Pulmonary artery endothelial cell (primary cell): ENCODE measurements around the gene ADPRHL1. TPM values are rescaled to one million over a fixed set of nuclear protein-coding genes. Genes with fewer than 3 reads are reported as not detected.
"Not testable (repeated sequence)": the region's sequence is repeated elsewhere in the genome, so short reads cannot be mapped to it uniquely, and the experiment has no call there.

Experiments
- DNase-seq: peaks from one replicate; pipeline ENCODE4 v3.0.0-alpha.2; 2011; ENCODE audit warnings: low read depth, low spot score
- total RNA-seq: library from RNA; depleted of rRNA; stranded (reverse); fragments of >200 nt; gene quantifications from 2 replicates; pipeline ENCODE4 v1.2.3, GENCODE V29; 2014

ADPRHL1 gene
- total RNA-seq, 1 donor from 2014 or later: 0.20 TPM

DNA sequence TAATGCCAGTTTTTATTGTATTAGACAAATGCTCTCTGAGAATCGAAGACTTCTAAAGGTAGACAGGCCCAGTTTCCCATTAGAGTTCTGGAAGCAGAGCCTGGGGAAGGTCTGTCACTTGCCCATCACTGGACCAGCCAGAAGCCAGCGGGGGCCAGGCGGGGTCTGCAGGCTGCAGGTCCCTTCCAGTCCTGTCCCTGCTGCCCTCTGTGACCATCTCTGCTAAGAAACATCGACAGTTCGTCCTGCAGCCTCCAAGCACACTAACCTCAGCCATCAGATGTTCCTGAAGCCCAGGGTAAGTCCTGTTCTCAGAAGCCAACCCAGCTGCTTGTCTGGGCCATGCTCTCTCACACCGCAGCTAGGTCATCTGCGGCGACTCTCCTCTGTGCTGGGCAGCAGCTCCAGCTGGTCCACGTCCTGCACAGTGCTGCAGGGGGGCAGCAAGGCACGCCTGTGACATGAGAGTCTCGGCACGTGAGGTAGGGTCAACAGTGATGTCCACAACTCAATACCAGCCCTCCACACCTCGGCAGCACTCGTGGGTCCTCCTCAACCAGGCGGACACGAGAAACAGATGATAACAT lies 2.9 kb upstream of the ADPRHL1 start:
- no peak for DNase-seq

DNA sequence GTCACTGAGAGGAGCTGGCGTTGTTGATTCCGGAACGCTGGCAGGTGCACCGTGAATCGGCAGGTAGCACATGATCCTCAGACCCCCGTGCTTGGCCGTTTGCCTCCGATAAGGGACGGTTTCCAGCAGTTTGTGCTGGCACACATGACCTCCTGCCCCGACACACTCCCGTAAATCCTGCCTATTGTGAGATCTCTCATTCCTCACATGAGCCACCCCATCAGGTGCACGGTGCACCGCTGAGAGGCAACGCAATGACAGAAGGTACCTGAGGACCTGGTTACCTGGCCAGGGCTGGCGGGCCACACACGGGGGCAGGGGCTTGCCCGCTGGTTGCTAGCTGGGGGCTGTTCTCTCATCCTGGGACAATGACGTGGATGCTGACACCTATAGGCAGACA lies 2.1 kb upstream of the ADPRHL1 start:
- no peak for DNase-seq

DNA sequence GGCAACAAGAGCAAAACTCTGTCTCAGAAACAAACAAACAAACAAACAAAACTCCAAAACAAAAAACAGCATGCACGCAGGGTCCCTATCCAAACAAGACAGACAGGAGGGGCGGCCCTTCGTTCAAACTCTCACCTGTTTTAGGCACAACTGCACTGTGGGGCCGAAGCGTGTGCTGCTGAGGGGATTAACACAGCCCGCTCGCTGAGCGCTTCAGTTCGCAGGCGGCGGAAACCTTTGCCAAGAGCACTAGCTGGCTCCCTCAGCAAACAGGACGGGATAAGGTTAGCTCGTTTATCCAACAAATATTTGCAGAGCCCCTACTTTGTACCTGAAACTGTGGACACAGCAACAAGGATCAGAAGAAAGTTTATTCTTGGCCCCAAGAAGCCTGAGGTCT lies 1.6 kb upstream of the ADPRHL1 start:
- DNase-seq: no peak

DNA sequence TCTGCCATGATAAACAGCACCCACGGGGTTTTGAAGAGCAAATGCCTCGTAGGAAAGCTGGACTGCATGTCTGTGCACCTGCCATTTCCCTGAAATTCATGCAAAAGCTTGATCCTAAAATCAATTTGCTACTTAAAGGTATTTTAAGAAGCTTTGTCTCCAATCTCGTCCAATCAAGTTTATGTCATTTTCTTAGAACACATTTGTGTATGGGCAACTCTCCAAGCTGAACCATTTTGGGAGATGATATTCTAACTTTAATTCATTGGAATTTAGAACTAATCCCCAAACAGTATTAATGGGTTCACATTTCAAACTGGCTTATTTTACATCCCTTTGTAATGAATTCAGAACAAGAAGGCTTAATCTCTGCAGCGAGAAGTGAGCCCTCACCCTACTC lies 822 bp downstream of the ADPRHL1 start:
- no peak for DNase-seq

DNA sequence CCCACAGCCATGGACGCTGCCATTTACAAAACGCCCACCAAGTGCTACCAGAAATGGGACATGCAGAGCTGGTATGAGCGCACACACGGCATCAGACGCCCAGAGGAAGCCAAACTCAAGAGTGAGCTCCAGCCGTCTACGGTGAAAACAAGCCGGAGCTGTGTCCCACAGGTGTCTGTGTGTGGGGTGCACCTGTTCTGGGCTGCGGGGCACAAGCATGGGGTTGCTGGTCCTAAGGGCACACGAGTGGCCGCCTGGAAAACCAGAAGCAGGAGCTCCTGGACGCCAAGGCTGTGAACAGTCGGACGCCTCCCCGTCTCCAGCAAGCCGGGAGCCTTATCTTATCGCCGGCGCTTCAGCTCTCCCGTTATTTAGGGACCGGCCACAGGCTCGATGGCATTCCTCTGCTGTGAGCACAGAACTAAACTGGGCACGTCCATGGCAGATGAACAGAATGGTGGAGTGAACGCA lies 1.3 kb downstream of the ADPRHL1 start:
- DNase-seq: no peak

DNA sequence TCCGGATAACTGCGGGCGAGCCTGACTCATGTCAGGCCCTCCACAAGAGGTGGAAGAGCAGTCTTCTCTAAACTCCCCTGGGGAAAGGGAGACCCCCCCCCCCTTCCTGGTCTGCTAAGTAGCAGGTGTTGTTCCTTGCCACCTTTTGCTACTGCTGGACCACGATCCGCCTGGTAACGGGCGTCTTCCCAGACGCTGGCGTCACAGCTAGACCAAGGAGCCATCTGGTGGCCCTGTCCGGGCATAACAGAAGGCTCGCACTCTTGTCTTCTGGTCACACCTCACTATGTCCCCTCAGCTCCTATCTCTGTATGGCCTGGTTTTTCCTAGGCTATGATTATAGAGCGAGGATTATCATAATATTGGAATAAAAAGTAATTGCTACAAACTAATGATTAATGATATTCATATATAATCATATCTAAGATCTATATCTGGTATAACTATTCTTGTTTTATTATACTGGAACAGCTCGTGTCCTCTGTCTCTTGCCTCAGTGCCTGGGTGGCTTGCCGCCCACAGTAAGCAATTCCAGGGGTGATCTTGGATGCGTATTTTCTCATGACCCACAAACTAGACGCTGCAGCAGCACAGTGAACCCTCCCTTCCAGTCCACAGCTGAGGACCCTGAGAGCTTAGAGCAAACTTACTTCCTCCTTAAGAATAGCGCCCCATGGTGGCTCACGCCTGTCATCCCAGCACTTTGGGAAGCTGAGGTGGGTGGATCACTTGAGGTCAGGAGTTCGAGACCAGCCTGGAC lies 2.2 kb downstream of the ADPRHL1 start:
- DNase-seq: not testable (repeated sequence)

DNA sequence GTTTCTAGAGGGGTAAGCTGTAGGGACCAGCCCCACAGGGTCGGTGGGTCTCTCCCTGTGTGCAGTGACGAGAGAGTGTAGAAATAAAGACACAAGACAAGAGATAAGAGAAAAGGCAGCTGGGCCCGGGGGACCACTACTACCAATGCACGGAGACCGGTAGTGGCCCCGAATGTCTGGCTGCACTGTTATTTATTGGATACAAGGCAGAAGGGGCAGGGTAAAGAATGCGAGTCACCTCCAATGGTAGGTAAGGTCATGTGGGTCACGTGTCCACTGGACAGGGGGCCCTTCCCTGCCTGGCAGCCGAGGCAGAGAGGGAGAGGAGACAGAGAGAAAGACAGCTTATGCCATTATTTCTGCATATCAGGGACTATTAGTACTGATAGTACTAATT lies 2.9 kb downstream of the ADPRHL1 start:
- DNase-seq: not testable (repeated sequence)

DNA sequence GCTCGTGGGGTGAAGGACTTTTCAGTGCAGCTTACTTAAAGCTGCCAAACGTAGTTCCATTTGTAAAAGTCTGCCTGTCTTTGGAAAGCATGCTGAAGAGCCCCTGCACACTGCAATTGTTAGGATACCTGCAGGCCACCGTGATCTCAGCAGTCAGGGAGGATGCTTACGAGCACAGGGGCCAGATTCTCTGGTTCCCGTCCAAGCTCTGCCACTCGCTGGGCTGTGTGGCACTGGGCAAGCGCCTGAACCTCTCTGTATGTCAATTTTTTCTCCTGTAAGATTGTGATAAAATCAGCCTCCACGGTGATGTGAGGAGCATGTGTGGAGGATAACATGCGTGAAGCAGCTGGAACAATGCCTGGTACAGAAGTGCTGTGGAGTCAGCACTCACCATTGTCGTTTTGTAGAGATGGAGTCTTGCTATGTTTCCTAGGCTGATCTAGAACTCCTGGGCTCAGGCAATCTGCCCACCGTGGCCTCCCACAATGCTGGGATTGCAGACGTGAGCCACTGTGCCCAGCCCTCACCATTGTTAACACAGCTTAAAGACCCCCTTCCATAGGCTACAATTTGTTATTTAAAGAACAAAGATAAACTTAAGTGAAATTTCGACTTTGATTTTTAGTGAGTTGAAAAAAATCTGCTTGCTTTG lies 3.5 kb downstream of the ADPRHL1 start:
- DNase-seq: no peak

DNA sequence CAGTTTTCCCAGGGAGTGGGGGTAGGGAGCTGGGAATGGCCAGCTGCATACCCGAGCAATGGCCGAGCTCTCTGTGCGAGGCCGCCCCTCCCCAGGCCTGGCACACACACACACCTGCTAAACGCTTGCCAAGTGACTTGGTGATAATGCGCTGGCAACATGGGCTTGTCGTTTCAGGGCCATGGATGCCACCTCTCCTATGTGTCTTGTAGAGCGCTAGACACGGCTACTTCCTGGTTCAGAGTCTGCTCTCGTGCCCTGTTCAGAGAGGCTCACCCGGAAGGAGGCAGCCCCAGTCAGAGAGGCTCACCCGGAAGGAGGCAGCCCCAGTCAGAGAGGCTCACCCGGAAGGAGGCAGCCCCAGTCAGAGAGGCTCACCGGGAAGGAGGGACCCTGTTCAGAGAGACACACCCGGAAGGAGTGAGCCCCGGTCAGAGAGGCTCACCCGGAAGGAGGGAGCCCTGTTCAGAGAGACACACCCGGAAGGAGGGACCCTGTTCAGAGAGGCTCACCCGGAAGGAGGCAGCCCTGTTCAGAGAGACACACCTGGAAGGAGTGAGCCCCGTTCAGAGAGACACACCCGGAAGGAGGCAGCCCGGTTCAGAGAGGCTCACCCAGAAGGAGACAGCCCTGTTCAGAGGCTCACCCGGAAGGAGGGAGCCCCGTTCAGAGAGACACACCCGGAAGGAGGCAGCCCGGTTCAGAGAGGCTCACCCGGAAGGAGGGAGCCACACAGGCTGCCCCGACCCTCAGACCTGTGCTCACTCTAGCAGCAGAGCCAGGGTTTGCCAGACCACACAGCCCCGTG lies 4.2 kb downstream of the ADPRHL1 start:
- DNase-seq: peak; percentile 67

DNA sequence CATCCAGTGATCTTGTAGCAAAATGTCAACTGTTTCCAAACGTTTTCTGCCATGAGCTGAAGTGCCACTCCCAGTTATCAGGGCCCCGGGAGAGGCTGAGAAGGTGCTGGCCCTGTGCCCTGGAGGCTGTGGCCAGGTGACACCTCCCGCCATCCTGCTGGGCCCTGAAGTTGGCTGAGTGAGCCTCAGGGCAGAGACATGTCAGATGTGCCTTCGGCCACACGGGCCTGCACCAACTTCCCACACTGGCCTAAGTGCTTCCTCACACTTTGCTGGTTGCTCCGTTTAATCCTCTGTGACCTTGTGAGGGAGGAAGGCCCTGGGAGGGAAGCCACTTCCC lies 4.8 kb downstream of the ADPRHL1 start:
- DNase-seq: no peak

DNA sequence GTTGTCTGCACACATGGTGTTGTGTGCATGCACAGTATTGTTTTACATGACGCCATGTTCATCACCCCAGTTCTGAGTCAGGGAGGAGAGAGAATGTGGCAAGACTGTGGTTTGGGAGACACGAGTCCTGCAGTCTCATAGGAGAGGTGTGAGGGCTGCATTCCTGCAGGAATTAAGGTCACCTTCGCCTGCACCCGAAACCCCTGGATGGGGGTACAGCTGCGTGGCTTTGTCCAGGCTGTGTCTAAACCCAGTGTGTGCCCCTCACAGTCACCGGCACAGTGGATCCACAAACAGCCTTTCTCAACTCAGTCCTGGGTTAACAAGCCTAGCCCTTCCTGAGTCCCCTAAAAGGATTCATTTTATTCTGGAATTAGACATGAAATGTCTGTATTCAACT lies 5.7 kb downstream of the ADPRHL1 start:
- no peak for DNase-seq

DNA sequence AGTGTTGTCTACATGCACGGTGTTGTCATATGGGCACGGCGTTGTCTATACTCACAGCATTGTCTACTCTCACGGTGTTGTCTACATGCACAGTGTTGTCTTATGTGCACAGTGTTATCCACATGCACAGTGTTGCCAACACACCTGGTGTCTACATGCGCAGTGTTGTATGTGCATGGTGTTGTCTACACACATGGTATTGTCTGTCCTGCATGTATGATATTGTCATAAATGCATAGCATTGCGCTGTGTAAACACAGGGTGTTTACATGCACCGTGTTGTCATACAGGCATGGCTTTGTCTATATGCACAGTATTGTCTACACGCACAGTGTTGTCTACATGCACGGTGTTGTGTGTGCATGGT lies 6.8 kb downstream of the ADPRHL1 start:
- DNase-seq: no peak

DNA sequence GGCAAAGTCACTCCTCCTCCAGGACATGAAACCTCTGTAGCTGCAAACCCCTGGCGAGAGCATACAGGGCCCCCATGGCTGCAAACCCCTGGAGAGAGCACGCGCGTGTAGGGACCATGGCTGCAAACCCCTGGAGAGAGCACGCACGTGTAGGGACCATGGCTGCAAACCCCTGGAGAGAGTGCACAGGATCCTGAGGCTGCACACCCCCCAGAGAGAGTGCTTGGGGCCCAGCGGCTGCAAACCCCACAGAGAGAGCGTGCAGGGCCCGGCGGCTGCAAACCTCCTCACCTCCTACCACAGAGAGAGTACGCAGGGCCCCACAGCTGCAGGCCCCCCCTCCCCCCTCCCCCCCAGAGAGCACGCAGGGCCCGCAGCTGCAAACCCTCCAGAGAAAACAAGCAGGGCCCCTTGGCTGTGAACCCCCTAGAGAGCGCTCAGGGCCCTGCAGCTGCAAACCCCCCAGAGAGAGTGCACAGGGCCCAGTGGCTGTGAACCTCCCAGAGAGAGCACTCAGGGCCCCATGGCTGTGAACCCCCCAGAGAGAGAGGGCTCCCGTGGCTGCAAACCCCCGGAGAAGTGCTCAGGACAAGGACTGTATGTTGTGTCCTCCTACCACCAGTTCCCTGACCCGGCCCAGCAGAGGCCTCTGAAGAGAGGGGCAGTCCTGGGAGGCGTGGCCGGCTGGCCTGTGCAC lies 7.3 kb downstream of the ADPRHL1 start:
- no peak for DNase-seq

DNA sequence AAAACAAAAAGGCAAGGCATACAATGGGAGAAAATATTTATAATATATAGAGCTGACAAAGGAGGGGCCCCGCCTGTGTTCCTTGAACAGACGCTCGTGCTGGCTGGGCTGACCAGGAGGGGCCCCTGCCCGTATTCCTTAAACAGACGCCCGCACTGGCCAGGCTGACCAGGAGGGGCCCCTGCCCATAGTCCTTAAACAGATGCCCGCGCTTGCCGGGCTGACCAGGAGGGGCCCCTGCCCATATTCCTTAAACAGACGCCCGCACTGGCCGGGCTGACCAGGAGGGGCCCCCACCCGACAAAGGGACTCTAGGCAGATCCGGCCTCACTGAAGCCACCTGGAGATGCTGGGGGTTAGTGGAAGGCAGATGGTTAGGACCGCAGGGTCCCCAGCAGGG lies 9.3 kb downstream of the ADPRHL1 start:
- DNase-seq: no peak

DNA sequence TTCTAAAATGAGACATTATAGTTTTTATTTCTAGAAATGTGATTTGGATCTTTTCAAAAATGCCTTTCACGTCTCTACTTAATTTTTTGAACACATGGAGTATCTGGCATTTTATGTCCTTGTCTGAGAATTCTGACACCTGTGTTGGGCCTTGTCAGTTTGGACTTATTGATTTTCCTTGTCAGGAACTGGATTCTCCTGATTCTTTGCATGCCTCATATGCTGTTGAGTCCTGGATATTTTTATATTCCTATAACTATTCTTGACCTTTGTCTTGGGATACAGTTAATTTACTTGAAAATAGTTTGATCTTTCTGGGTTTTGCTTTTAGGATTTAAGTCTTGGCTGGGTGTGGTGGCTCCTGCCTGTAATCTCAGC lies 10.3 kb downstream of the ADPRHL1 start:
- DNase-seq: no peak

DNA sequence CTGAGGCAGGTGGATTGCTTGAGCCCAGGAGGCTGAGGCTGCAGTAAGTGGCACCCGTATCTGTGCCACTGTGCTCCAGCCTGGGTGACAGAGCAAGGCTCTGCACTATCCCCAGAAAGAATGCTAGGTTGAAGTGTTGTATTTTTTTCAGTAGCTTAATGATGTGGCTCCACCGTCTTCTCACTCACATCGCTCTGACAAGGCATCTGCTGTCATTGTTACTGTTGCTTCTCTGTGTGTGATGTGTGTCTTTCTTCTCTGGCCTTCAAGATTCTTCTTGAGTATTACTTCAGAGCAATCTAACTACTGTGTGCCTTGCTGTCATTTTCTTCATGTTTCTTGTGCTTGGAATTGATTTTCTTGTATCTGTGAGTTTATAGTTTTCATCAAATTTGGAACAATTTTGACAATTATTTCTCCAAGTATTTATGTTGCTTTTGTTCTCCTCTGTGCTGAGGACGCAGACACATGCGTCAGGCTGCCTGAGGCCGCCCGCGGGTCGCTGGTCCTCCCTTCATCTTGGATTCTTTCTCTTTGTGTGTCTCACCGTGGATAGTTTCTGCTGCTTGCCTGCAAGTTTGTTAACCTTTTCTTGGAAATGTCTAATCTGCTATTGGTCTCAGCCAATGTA lies 10.8 kb downstream of the ADPRHL1 start:
- no peak for DNase-seq

DNA sequence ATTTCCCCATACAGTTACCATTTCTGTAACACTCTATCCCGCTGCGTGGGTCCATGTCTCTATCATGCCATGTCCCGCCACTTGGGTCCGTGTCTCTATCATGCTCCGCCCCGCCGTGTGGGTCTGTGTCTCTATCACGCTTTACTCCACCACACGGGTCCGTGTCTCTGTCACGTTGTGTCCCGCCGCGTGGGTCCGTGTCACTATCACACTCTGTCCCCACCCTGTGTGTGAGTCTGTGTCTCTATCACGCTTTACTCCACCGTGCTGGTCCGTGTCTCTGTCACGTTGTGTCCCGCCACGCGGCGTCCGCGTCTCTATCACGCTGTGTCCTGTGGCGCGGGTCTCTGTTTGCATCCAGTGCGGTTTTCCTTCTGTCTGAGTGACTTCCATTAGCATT lies 11.6 kb downstream of the ADPRHL1 start:
- DNase-seq: no peak

DNA sequence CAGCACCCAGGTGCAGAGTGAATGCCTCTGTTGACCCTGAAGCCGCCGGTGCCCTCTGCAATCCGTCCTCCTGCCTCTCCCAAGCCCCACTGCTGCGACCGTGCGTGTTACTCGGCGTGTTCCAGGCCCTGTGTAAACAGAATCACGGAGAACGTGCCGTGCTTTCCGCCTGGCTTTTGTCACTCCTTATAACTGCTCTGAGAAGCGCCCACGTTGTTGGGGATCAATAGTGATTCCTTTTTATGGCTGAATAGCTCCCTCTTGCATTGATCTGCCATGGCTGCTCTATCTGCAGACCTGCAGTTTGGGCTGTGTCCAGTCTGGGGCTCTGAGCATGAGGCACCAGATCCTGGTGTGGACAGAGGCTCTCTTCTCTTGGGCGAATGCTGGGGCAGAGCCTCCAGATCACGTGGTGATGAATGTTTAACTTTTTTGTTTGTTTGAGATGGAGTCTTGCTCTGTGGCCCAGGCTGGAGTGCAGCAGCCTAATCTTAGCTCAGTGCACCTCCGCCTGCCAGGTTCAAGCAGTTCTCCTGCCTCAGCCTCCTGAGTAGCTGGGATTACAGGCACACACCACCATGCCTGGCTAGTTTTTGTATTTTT lies 15.8 kb downstream of the ADPRHL1 start:
- no peak for DNase-seq

DNA sequence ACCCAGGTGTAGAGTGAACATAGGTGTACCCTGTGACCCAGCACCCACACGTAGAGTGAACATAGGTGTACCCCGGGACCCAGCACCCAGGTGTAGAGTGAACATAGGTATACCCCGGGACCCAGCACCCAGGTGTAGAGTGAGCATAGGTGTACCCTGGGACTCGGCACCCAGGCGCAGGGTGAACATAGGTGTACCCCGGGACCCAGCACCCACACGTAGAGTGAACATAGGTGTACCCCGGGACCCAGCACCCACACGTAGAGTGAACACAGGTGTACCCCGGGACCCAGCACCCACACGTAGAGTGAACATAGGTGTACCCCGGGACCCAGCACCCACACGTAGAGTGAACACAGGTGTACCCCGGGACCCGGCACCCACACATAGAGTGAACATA lies 16.4 kb downstream of the ADPRHL1 start:
- DNase-seq: not testable (repeated sequence)

DNA sequence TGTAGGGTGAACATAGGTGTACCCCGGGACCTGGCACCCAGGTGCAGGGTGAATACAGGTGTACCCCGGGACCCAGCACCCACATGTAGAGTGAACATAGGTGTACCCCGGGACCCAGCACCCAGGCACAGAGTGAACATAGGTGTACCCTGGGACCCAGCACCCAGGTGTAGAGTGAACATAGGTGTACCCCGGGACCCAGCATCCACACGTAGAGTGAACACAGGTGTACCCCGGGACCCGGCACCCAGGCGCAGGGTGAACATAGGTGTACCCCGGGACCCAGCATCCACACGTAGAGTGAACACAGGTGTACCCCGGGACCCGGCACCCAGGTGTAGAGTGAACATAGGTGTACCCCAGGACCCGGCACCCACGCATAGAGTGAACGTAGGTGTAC lies 17.4 kb downstream of the ADPRHL1 start:
- not testable (repeated sequence) for DNase-seq
